Endothelial cell of umbilical vein (primary cell): ENCODE data around the gene PARP1.

Source experiments
- POLR2A ChIP-seq: IDR thresholded peaks from 2 replicates; pipeline ENCODE4 v1.6.1; 2012; ENCODE audit warnings: low read depth, mild to moderate bottlenecking, control low read depth, low read length
- POLR2AphosphoS5 ChIP-seq: IDR thresholded peaks from 2 replicates; pipeline ENCODE4 v1.6.1; 2012; ENCODE audit warnings: low read depth, mild to moderate bottlenecking, control low read depth, low read length, moderate library complexity; ENCODE audit not compliant: insufficient read depth
- TF ChIP-seq, protein P1 (sequence below), 2 donors: IDR thresholded peaks; 1 replicate in 1 of 2; 2 replicates in 1 of 2; pipeline ENCODE4 v1.5.1; 2011; ENCODE audit warnings: low read length in 2 of 2, mild to moderate bottlenecking in 2 of 2, moderate library complexity in 2 of 2, control low read depth in 1 of 2, inconsistent platforms in 1 of 2, low read depth in 1 of 2; ENCODE audit not compliant: insufficient read depth in 1 of 2; ENCODE audit errors: extremely low read depth in 1 of 2

DNA sequence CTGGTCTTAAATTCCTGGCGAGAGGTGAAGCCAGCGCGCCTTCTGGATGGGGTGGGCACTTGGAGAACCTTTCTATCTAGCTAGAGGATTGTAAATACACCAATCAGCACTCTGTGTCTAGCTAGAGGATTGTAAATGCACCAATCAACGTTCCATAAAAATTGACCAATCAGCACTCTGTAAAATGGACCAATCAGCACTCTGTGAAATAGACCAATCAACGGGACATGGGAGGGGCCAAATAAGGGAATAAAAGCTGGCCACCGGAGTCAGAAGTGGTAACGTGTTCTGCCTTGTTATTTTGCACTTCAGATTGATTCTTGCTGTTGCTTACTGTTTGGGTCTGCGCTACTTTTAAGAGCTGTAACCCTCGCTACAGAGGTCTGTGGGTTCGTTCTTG, 87.0 kb downstream of the PARP1 start:
- TF ChIP-seq, protein P1, sequence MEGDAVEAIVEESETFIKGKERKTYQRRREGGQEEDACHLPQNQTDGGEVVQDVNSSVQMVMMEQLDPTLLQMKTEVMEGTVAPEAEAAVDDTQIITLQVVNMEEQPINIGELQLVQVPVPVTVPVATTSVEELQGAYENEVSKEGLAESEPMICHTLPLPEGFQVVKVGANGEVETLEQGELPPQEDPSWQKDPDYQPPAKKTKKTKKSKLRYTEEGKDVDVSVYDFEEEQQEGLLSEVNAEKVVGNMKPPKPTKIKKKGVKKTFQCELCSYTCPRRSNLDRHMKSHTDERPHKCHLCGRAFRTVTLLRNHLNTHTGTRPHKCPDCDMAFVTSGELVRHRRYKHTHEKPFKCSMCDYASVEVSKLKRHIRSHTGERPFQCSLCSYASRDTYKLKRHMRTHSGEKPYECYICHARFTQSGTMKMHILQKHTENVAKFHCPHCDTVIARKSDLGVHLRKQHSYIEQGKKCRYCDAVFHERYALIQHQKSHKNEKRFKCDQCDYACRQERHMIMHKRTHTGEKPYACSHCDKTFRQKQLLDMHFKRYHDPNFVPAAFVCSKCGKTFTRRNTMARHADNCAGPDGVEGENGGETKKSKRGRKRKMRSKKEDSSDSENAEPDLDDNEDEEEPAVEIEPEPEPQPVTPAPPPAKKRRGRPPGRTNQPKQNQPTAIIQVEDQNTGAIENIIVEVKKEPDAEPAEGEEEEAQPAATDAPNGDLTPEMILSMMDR (IDR thresholded peaks at IDR 0.05; ENCODE audit: extremely low read depth in 1 of 2, insufficient read depth in 1 of 2, low read depth in 1 of 2, low read length in 2 of 2), result no peak
- TF ChIP-seq POLR2A, result no peak
- TF ChIP-seq POLR2AphosphoS5, result no peak
